Measurements from ENCODE around the gene UBXN11.

UBXN11 gene

GRCh38 chr1:26317612-26318337 is 11.3 kb upstream of the UBXN11 start, which contains the start of gene CD52:
CD52 (plus strand) TSS chr1:26317958; CDS start chr1:26318018, 60 bp downstream.
- Histone ChIP-seq H3K4me2 (ENCODE audit: low read length, poor library complexity, severe bottlenecking) (no peak within 1 kb of the TSS), H3K9me3 (ENCODE audit: control insufficient read depth, low read length) (no peaks in the 10 kb centered on the region), H3K9ac (ENCODE audit: low read length) (no peak within 1 kb of the TSS), H3K4ac (ENCODE audit: low read depth in 1 of 2, low read length in 2 of 2) (no peak within 1 kb of the TSS), H2BK15ac (ENCODE audit: low read depth, poor library complexity, severe bottlenecking) (no peak within 1 kb of the TSS), H2AFZ (ENCODE audit: low read depth, low read length) (no peak within 1 kb of the TSS), H4K8ac (ENCODE audit: low read length) (no peak within 1 kb of the TSS), H3K18ac (ENCODE audit: low read depth in 1 of 2, low read length in 2 of 2) (no peak within 1 kb of the TSS), H2BK120ac (ENCODE audit: low read depth, low read length) (no peak within 1 kb of the TSS), H3K4me1 (ENCODE audit: control insufficient read depth, insufficient read depth, low read depth, low read length) (peaks cover 4% of the 10 kb centered on the region), H3K79me1 (replicated peaks; ENCODE audit: low read length, poor library complexity, severe bottlenecking) (no peaks in the 10 kb centered on the region), H3K36me3 (ENCODE audit: control insufficient read depth in 1 of 2, insufficient read depth in 2 of 2, low read depth in 1 of 2, low read length in 2 of 2) (no peaks in the 10 kb centered on the region), H3K4me3 (ENCODE audit: insufficient read depth in 1 of 2, low read depth in 1 of 2, low read length in 2 of 2) (no peak within 1 kb of the TSS), H2BK12ac (ENCODE audit: low read length in 2 of 2) (peak within 1 kb of the TSS in 1 of 2 experiments; percentile 42), H3K27ac (ENCODE audit: low read length, poor library complexity, severe bottlenecking) (no peak within 1 kb of the TSS), H3K23ac (ENCODE audit: low read length in 2 of 2) (no peak within 1 kb of the TSS), H3K27me3 (ENCODE audit: control insufficient read depth in 1 of 2, insufficient read depth in 1 of 2, low read length in 2 of 2) (peaks cover 0 to 14% of the 10 kb centered on the region in 2 experiments), H2AK5ac (ENCODE audit: low read length, severe bottlenecking) (no peak within 1 kb of the TSS), H3K14ac (ENCODE audit: low read length in 2 of 2) (no peak within 1 kb of the TSS), H4K91ac (ENCODE audit: low read length) (no peak within 1 kb of the TSS), H2BK5ac (ENCODE audit: low read depth, low read length, poor library complexity, severe bottlenecking) (no peak within 1 kb of the TSS)
- DNase-seq = no peak
- 79% methylated on average over 10 of the region's 12 CpGs for WGBS

DNA sequence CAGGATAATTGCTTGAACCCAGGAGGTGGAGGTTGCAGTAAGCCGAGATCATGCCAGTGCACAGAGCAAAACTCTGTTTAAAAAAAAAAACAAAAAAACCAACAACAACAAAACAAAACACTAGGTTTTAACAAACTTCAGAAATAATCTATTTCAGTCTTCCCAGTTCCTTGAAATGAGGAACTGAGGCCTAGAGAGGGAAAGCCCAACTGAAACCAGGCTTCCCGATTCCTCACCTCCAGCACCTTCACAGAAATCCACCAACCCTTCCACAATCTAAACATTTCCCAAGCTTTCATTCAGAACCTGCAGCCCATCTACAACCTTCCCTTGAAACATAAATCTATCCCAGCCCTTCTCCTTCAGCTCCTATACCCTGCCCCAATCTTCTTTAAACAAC is 10.7 kb upstream of the UBXN11 start:
- no peak overlapping the region for H2BK12ac ChIP-seq (ENCODE audit: low read length in 2 of 2)
- H2BK120ac ChIP-seq (ENCODE audit: low read depth, low read length) = no peak overlapping the region
- no peak overlapping the region for H3K18ac ChIP-seq (ENCODE audit: low read depth in 1 of 2, low read length in 2 of 2)
- no peaks in the 10 kb centered on the region for H3K79me1 ChIP-seq (replicated peaks; ENCODE audit: low read length, poor library complexity, severe bottlenecking)
- no peak overlapping the region for H3K27ac ChIP-seq (ENCODE audit: low read length, poor library complexity, severe bottlenecking)
- H3K14ac ChIP-seq (ENCODE audit: low read length in 2 of 2) = no peak overlapping the region
- H3K4me2 ChIP-seq (ENCODE audit: low read length, poor library complexity, severe bottlenecking) = no peak overlapping the region
- H2BK15ac ChIP-seq (ENCODE audit: low read depth, poor library complexity, severe bottlenecking) = no peak overlapping the region
- peaks cover 4% of the 10 kb centered on the region for H3K4me1 ChIP-seq (ENCODE audit: control insufficient read depth, insufficient read depth, low read depth, low read length)
- H2AK5ac ChIP-seq (ENCODE audit: low read length, severe bottlenecking) = no peak overlapping the region
- no peaks in the 10 kb centered on the region for H3K9me3 ChIP-seq (ENCODE audit: control insufficient read depth, low read length)
- no peak overlapping the region for H3K4me3 ChIP-seq (ENCODE audit: insufficient read depth in 1 of 2, low read depth in 1 of 2, low read length in 2 of 2)
- H3K4ac ChIP-seq (ENCODE audit: low read depth in 1 of 2, low read length in 2 of 2) = no peak overlapping the region
- H3K9ac ChIP-seq (ENCODE audit: low read length) = no peak overlapping the region
- no peaks in the 10 kb centered on the region for H3K36me3 ChIP-seq (ENCODE audit: control insufficient read depth in 1 of 2, insufficient read depth in 2 of 2, low read depth in 1 of 2, low read length in 2 of 2)
- H4K91ac ChIP-seq (ENCODE audit: low read length) = no peak overlapping the region
- no peak overlapping the region for H3K23ac ChIP-seq (ENCODE audit: low read length in 2 of 2)
- 87% methylated on average over 2 of the region's 2 CpGs for WGBS
- peaks cover 0 to 14% of the 10 kb centered on the region in 2 experiments for H3K27me3 ChIP-seq (ENCODE audit: control insufficient read depth in 1 of 2, insufficient read depth in 1 of 2, low read length in 2 of 2)
- no peak overlapping the region for H4K8ac ChIP-seq (ENCODE audit: low read length)
- no peak overlapping the region for H2BK5ac ChIP-seq (ENCODE audit: low read depth, low read length, poor library complexity, severe bottlenecking)
- no peak for DNase-seq
- H2AFZ ChIP-seq (ENCODE audit: low read depth, low read length) = no peak overlapping the region

DNA sequence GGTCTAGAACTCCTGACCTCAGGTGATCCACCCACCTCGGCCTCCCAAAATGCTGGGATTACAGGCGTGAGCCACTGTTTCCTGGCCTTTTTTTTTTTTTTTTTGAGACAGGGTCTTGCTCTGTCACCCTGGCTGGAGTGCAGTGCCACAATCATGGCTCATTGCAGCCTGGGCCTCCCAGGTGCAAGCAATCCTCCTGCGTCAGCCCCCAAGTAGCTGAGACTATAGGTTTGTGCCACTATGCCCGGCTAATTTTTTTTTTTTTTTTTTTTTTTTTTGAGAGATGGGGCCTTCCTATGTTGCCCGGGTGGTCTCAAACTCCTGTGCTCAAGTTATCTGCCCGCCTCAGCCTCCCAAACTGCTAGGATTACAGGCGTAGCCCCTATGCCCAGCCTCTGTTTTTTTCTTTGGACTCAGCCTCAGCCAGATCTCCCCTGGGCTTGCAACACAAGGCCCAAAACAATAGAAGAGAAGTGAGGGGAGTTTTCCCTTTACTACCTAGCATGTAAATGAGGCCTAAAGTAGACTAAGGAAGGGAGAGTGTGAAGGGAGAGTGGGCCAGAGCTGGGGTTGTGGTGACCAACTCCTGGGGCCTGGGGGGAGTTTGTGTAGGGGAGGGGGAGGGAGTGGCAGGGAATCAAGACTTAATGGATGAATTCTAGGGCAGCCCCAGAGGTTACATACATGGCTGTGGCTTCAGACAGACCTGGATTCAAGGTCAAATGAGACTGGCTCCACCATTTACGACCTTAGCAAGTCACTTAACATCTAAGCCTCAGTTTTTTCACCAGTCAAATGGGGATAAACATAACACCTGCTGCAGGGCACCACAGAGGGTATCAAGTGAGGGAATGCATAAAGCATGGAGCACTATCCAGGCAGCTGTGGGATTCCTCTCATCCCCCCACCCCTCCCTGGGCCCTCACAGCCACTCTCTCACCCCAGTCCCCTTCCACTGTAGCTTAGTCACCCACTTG is 9.7 kb upstream of the UBXN11 start:
- no peak overlapping the region for H2AK5ac ChIP-seq (ENCODE audit: low read length, severe bottlenecking)
- H3K23ac ChIP-seq (ENCODE audit: low read length in 2 of 2) = no peak overlapping the region
- DNase-seq = no peak
- H2BK12ac ChIP-seq (ENCODE audit: low read length in 2 of 2) = no peak overlapping the region
- H3K4me3 ChIP-seq (ENCODE audit: insufficient read depth in 1 of 2, low read depth in 1 of 2, low read length in 2 of 2) = no peak overlapping the region
- no peak overlapping the region for H4K8ac ChIP-seq (ENCODE audit: low read length)
- H3K27me3 ChIP-seq (ENCODE audit: control insufficient read depth in 1 of 2, insufficient read depth in 1 of 2, low read length in 2 of 2) = peaks cover 0 to 14% of the 10 kb centered on the region in 2 experiments
- 90% methylated on average over 5 of the region's 8 CpGs for WGBS
- H3K27ac ChIP-seq (ENCODE audit: low read length, poor library complexity, severe bottlenecking) = no peak overlapping the region
- H3K14ac ChIP-seq (ENCODE audit: low read length in 2 of 2) = no peak overlapping the region
- H3K4me2 ChIP-seq (ENCODE audit: low read length, poor library complexity, severe bottlenecking) = no peak overlapping the region
- H4K91ac ChIP-seq (ENCODE audit: low read length) = no peak overlapping the region
- H3K4ac ChIP-seq (ENCODE audit: low read depth in 1 of 2, low read length in 2 of 2) = no peak overlapping the region
- no peak overlapping the region for H2BK15ac ChIP-seq (ENCODE audit: low read depth, poor library complexity, severe bottlenecking)
- no peak overlapping the region for H2AFZ ChIP-seq (ENCODE audit: low read depth, low read length)
- H2BK5ac ChIP-seq (ENCODE audit: low read depth, low read length, poor library complexity, severe bottlenecking) = no peak overlapping the region
- H3K79me1 ChIP-seq (replicated peaks; ENCODE audit: low read length, poor library complexity, severe bottlenecking) = no peaks in the 10 kb centered on the region
- no peaks in the 10 kb centered on the region for H3K9me3 ChIP-seq (ENCODE audit: control insufficient read depth, low read length)
- H3K4me1 ChIP-seq (ENCODE audit: control insufficient read depth, insufficient read depth, low read depth, low read length) = peaks cover 1% of the 10 kb centered on the region
- H2BK120ac ChIP-seq (ENCODE audit: low read depth, low read length) = no peak overlapping the region
- no peaks in the 10 kb centered on the region for H3K36me3 ChIP-seq (ENCODE audit: control insufficient read depth in 1 of 2, insufficient read depth in 2 of 2, low read depth in 1 of 2, low read length in 2 of 2)
- no peak overlapping the region for H3K9ac ChIP-seq (ENCODE audit: low read length)
- H3K18ac ChIP-seq (ENCODE audit: low read depth in 1 of 2, low read length in 2 of 2) = no peak overlapping the region

- Histone ChIP-seq H3K4me1 (ENCODE audit: control insufficient read depth, insufficient read depth, low read depth, low read length) (no peaks in the 10 kb centered on the region), H2BK12ac (ENCODE audit: low read length in 2 of 2) (no peak overlapping the region), H3K23ac (ENCODE audit: low read length in 2 of 2) (no peak overlapping the region), H3K4me3 (ENCODE audit: insufficient read depth in 1 of 2, low read depth in 1 of 2, low read length in 2 of 2) (no peak overlapping the region), H3K27ac (ENCODE audit: low read length, poor library complexity, severe bottlenecking) (no peak overlapping the region), H2AK5ac (ENCODE audit: low read length, severe bottlenecking) (no peak overlapping the region), H3K27me3 (ENCODE audit: control insufficient read depth in 1 of 2, insufficient read depth in 1 of 2, low read length in 2 of 2) (peaks cover 0 to 11% of the 10 kb centered on the region in 2 experiments), H4K8ac (ENCODE audit: low read length) (no peak overlapping the region), H3K79me1 (replicated peaks; ENCODE audit: low read length, poor library complexity, severe bottlenecking) (no peaks in the 10 kb centered on the region), H2BK5ac (ENCODE audit: low read depth, low read length, poor library complexity, severe bottlenecking) (no peak overlapping the region), H3K9me3 (ENCODE audit: control insufficient read depth, low read length) (no peaks in the 10 kb centered on the region), H3K4me2 (ENCODE audit: low read length, poor library complexity, severe bottlenecking) (no peak overlapping the region), H3K14ac (ENCODE audit: low read length in 2 of 2) (no peak overlapping the region), H2BK15ac (ENCODE audit: low read depth, poor library complexity, severe bottlenecking) (no peak overlapping the region), H3K9ac (ENCODE audit: low read length) (no peak overlapping the region), H3K4ac (ENCODE audit: low read depth in 1 of 2, low read length in 2 of 2) (no peak overlapping the region), H2AFZ (ENCODE audit: low read depth, low read length) (no peak overlapping the region), H3K36me3 (ENCODE audit: control insufficient read depth in 1 of 2, insufficient read depth in 2 of 2, low read depth in 1 of 2, low read length in 2 of 2) (no peaks in the 10 kb centered on the region), H2BK120ac (ENCODE audit: low read depth, low read length) (no peak overlapping the region), H3K18ac (ENCODE audit: low read depth in 1 of 2, low read length in 2 of 2) (no peak overlapping the region), H4K91ac (ENCODE audit: low read length) (no peak overlapping the region)
- 88% methylated on average over 4 of the region's 5 CpGs for WGBS
- DNase-seq = no peak
These were observed 8.1 kb upstream of the UBXN11 start for GRCh38 chr1:26314501-26314900.

Measured in mesenchymal stem cell (in vitro differentiated cells and primary cell).